Amygdala (tissue), 56 donors: Measurements from ENCODE around the gene TMEM167A.

Experiments used
- DNase-seq, 56 donors: peaks; one replicate each; lab custom pipeline; 2025; lab: John Stamatoyannopoulos, UW

The TMEM167A gene

GRCh38 chr5:83036991-83037575 is 40.1 kb downstream of the TMEM167A start:
- DNase-seq = no peak

- DNase-seq = peak in 55 of 56 donors; percentile 18 to 98 (median 84)
Measured at GRCh38 chr5:83035373-83036100, 41.7 kb downstream of the TMEM167A start.

DNA sequence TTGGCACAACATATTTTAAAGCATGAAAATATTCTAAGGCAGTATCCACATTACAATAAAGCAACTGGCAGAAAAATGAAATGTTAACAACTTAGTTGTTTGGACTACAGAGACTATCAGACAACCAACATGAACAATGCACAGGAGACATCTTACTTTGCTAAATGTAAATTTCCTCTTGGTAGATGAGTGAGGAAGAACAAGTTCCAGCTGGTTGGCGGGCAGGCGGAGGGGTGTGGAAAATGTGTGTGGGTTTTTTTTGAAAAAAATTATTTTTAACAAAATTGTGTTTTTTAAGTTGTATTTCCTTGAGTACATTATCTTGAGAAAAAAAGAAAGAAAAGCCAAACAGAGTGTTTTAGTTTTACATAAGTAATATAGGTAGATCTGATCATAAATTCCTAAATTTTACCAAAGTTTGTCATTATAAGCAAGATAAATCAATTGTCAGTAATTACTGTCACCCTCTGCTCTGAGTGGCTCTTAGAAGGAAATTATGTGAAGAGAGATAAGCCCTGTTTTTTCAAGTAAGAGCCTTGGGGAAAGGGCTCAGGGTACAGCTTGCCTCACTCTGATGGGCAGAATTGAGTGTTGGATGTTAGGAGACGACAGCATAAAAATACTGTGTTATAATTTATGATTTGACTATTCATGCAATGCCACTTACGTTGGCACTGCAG is 42.5 kb downstream of the TMEM167A start:
- peak in 1 of 56 donors; percentile 1 for DNase-seq

DNA sequence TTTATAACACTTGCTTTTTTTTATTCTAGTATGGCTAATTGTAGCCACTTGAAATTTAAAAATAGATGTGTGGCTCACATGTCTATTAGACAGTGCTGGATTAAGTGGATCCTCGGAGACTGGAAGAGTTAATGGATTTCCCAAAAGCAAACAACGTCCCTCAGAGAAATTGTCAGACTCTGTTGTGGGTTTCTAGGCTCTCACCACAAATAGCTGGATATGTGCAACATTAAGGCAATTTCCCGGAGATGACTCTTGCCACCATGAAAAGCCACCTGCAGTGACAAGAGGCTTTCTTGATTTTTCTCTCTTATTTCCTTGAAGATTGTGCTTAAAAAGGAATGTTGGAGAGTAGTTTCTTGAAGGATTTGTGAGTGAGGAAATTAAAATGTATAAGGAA is 43.2 kb downstream of the TMEM167A start:
- DNase-seq = no peak

- no peak for DNase-seq
Measured at GRCh38 chr5:83031381-83031780, 45.8 kb downstream of the TMEM167A start.

DNA sequence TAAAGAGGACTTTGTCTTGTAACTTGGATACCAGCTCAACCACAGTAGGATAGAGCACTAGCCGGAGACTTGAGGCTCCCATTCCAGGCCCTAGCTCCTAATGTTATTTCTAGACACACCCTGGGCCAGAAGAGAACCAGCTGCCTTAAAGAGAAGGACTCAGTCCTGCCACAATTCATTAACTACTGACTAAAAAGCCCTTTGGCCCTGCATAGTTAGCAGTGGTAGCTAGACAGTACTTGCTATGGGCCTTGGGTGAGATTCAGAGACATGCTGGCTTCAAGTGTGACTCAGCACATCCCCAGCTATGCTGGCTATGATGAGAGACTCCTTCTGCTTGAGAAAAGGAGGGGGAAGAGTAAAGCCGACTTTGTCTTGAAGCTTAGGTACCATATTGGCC is 47.3 kb downstream of the TMEM167A start:
- no peak for DNase-seq

DNA sequence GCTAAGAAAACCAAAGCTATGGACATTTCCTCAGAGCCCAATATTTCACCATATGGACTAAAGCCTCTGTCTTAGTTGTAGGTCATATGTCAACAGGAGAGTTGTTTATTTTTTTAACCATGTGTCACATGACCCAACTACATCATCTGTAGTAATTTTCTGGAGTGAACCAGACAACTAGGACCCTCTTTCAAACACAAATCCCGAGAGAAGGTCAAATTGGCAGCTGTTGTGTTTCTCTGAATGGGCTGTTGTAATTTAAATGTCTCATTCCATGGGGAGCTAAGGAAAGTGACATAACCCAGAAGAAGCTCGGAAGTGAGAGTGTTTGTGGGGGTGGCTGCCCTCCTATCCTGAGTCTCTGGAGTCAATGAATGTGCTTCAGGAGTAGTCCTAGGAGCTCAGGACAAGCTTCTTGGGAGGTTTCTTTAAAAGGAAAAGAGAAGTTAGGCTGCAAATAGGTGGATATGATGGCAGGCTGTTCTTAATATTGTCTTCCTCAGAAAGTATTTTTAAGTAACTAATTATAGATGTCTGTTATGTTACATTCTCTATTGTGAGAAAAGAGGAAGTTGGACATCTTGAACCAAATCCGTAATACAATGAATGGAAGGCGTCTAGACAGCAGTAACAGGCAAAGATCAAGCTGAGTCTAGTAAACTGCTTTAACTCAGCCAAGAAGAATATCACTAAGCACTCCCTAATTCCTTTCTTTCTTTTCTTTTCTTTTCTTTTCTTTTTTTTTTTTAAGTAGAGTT is 50.1 kb downstream of the TMEM167A start:
- no peak for DNase-seq

DNA sequence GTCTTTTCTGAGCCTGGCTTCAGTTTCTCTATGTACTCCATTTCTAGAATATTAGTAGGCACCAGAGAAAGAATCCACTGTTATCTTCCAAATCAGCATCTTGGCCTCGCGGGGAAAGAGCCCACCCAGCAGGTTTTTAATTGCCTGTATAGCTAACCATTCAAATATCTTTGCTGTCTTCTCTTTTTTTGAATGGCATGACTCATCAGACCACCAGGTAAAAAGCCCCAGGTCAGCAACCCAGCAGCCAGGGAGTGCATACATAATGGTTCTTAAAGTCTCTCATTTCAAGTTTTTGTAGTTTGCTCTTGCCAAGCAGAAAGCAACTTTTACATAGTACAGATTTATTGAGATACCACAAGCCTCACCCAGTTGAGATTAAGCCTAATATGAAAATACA is 50.7 kb downstream of the TMEM167A start:
- DNase-seq = no peak

- no peak for DNase-seq
Measured at GRCh38 chr5:83025690-83026478, 51.3 kb downstream of the TMEM167A start.

DNA sequence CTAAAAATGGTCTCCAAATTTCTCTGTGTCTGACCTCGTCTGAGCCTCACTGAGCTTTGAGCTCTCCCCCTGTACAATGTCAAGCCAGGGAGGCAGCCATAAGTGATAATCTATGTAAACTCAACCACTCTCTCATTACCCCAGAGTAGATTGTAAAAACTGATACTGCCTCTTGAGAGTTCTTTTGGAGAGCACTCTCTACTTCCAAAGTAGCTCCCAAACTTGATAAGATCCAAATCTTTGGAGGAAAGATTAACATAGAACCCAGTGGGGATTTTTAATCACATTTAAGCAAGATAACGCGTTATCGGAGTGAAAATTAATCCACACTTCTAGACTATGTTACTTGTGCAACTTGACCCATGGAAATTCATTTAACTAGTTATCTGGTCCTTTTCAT is 54.9 kb downstream of the TMEM167A start:
- no peak for DNase-seq

DNA sequence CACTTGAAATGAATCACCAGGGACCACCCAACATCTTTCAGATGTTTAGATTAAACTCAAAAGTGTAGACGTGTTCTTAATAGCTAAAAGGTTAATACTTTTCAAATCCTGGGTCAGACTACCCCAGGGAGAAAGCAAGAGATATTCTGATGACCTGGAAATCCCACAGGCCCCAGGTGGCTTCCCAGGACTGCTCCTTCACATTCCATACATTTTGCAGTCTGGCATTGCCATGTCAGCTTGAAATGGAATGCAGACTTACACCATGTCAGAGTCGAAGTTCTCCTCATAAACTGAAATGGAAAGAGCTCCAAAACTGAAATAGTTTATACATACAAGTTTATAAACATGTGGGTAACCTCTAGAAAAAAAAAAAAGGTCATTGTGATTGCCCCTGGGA is 61.5 kb downstream of the TMEM167A start:
- DNase-seq = no peak

DNA sequence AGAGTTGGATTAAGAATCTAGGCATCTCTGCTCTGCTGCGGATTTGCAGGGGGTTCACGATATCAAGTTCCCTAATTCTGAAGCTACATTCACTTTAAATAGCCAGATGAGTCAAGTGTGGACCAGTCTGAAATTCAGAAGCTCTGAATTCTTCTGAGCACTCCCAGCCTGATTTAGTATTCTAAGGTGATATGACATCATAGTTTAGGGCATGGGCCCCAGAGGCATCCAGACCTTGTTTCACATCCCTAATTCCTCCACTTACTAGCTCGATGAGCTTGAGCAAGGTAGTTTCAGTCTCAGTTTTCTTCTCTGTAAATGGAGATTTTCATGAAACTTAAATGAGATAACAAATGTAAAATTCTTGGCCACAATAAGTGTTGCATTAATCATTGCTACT is 65.2 kb downstream of the TMEM167A start:
- no peak for DNase-seq

DNA sequence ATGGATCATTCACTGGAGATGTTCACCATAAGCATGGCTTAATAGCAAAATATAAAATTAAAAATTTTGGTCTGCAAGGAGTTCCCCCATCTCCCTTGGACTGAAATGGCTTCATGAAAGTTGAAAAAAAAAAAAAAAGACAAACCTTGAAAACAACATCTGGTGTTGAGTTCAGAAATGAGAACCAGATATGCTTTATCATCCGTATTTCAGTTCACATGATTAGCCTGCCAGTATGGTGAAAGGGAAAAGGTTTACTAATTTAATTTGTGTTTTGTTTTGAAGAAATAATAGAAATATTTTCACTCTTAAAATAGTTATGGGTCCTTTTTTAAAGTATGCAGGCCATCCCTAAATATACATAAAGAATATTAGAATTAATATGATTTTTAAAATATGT is 67.8 kb downstream of the TMEM167A start:
- no peak for DNase-seq

- no peak for DNase-seq
Measured at GRCh38 chr5:83007755-83008154, 69.4 kb downstream of the TMEM167A start.

DNA sequence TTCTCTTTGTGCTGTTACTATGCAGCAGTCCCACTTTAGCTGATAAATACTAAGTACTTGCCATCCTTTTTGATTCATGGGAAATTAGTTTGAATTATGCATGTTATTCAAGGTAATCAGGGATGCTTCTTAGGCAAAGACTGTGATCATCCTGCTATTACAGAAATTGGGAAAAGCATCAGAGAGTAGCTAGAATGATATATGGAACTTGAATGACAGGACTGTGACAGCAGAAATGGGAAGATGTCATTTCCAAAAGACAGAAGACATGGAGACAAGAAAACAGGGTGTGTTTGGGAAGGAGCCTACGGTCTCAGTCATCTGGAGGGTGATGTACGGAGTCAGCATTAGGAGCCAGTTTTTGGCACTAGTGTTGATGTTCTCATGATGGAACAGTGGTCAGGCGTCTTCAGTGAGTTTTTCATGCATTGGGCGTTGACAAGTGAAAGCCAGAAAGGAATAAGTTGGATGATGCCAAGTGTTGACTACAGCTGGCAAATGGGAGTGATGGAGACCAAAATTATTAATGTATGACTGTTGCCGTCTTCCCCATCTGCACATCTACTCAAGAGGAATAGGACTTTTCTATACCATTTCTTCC is 70.4 kb downstream of the TMEM167A start:
- no peak for DNase-seq

GRCh38 chr5:83003791-83004190 is 73.4 kb downstream of the TMEM167A start:
- no peak for DNase-seq
